LNCAP (cell line): ENCODE measurements around the gene PDE11A.
A peak's percentile ranks its signal among the peaks of the same experiment; 100 is the strongest.

Experiments used
- CTCF ChIP-seq: fragments of 450-650 bp; IDR thresholded peaks from 2 replicates; pipeline ENCODE4 v1.5.1; 2017; ENCODE audit warnings: mild to moderate bottlenecking

Gene PDE11A

GRCh38 chr2:177616066-177616465 is 456.5 kb downstream of the PDE11A start:
- TF ChIP-seq CTCF = no peak

GRCh38 chr2:177612659-177613058 is 459.9 kb downstream of the PDE11A start:
- no peak for TF ChIP-seq CTCF

GRCh38 chr2:177611310-177611886 is 461.2 kb downstream of the PDE11A start:
- TF ChIP-seq CTCF = no peak

- TF ChIP-seq CTCF = no peak
These were observed 461.8 kb downstream of the PDE11A start for GRCh38 chr2:177610813-177611212.

- TF ChIP-seq CTCF = no peak
These were observed 465.9 kb downstream of the PDE11A start for GRCh38 chr2:177606636-177607035.

GRCh38 chr2:177604271-177605065 is 468.1 kb downstream of the PDE11A start:
- TF ChIP-seq CTCF = peak; percentile 58

- no peak for TF ChIP-seq CTCF
These were observed 468.8 kb downstream of the PDE11A start for GRCh38 chr2:177603768-177604167.
